Liver (tissue), 9 donors: ENCODE results near the gene PLCB3. TPM values are rescaled to one million over a fixed set of nuclear protein-coding genes. Genes with fewer than 3 reads are reported as not detected.

Source experiments
- DNase-seq: peaks from one replicate; pipeline ENCODE4 v3.0.0-alpha.2; 2017; ENCODE audit warnings: low spot score
- H3K27ac ChIP-seq, 2 donors: one replicate each; pipeline ENCODE4 v1.7.0; 2013; ENCODE audit warnings: inconsistent platforms in 2 of 2, low read length in 2 of 2, control low read depth in 1 of 2, low read depth in 1 of 2, mild to moderate bottlenecking in 1 of 2
- H3K27me3 ChIP-seq, 4 donors: one replicate each; pipeline versions ENCODE4 v1.6.1 to v1.7.0; 2013; ENCODE audit warnings: low read length in 3 of 4, inconsistent platforms in 1 of 4, mild to moderate bottlenecking in 1 of 4, moderate library complexity in 1 of 4; ENCODE audit not compliant: control insufficient read depth in 4 of 4, insufficient read depth in 4 of 4
- H3K36me3 ChIP-seq, 4 donors: one replicate each; pipeline versions ENCODE4 v1.6.1 to v1.7.0; 2013; ENCODE audit warnings: low read length in 3 of 4, mild to moderate bottlenecking in 3 of 4, low read depth in 1 of 4, moderate library complexity in 1 of 4; ENCODE audit not compliant: control insufficient read depth in 4 of 4, insufficient read depth in 3 of 4
- H3K4me1 ChIP-seq, 4 donors: one replicate each; pipeline versions ENCODE4 v1.6.1 to v1.7.0; 2013; ENCODE audit warnings: low read length in 3 of 4, mild to moderate bottlenecking in 3 of 4, moderate library complexity in 1 of 4; ENCODE audit not compliant: control insufficient read depth in 4 of 4, insufficient read depth in 4 of 4
- H3K4me3 ChIP-seq, 3 donors: one replicate each; pipeline versions ENCODE4 v1.6.1 to v1.7.0; 2013; ENCODE audit warnings: low read length in 3 of 3, control low read depth in 1 of 3, low read depth in 1 of 3, mild to moderate bottlenecking in 1 of 3
- H3K9ac ChIP-seq, 2 donors: one replicate each; pipeline ENCODE4 v1.7.0; 2013; ENCODE audit warnings: low read length in 2 of 2, mild to moderate bottlenecking in 2 of 2, moderate library complexity in 2 of 2, control low read depth in 1 of 2, low read depth in 1 of 2
- H3K9me3 ChIP-seq, 4 donors: one replicate each; pipeline versions ENCODE4 v1.6.1 to v1.7.0; 2013; ENCODE audit warnings: low read length in 3 of 4; ENCODE audit not compliant: control insufficient read depth in 4 of 4
- EGR1 ChIP-seq, 2 donors: IDR thresholded peaks; 2 replicates each; pipeline ENCODE4 v1.6.1; 2016 to 2018; ENCODE audit warnings: antibody characterized with exemption in 2 of 2, low read depth in 2 of 2
- FOXA1 ChIP-seq: IDR thresholded peaks from 2 replicates; pipeline ENCODE4 v1.6.1; 2016; ENCODE audit warnings: antibody characterized with exemption
- GABPA ChIP-seq, 2 donors: IDR thresholded peaks in 1 of 2; conservative IDR thresholded peaks in 1 of 2; 2 replicates each; pipeline ENCODE4 v1.6.1; 2016; ENCODE audit warnings: antibody characterized with exemption in 2 of 2, mild to moderate bottlenecking in 1 of 2, moderate library complexity in 1 of 2
- MAX ChIP-seq: IDR thresholded peaks from 2 replicates; pipeline ENCODE4 v1.6.1; 2016; ENCODE audit warnings: antibody characterized with exemption
- NR2F2 ChIP-seq: IDR thresholded peaks from 2 replicates; pipeline ENCODE4 v1.6.1; 2016; ENCODE audit warnings: antibody characterized with exemption
- RAD21 ChIP-seq, 2 donors: IDR thresholded peaks; 2 replicates each; pipeline ENCODE4 v1.6.1; 2016; ENCODE audit warnings: antibody characterized with exemption in 2 of 2, mild to moderate bottlenecking in 2 of 2
- SP1 ChIP-seq: IDR thresholded peaks from 2 replicates; pipeline ENCODE4 v1.6.1; 2018; ENCODE audit warnings: antibody characterized with exemption, mild to moderate bottlenecking
- YY1 ChIP-seq: IDR thresholded peaks from 2 replicates; pipeline ENCODE4 v1.6.1; 2016; ENCODE audit warnings: antibody characterized with exemption, mild to moderate bottlenecking
- ZBTB33 ChIP-seq: IDR thresholded peaks from 2 replicates; pipeline ENCODE4 v1.6.1; 2016; ENCODE audit warnings: antibody characterized with exemption
- WGBS: extraction: QIAGEN DNeasy Blood & Tissue Kit; methylation state at CpG from one replicate; pipeline ENCODE4 v1.1.7; 2013; 5-methylcytosine and 5-hydroxymethylcytosine counted together
- polyA plus RNA-seq, 2 donors: library from polyadenylated mRNA; stranded (reverse) in 1 of 2; unstranded in 1 of 2; fragments of 200-250 nt in 1 of 2; fragments of >200 nt in 1 of 2; fragmentation: Nextera tagmentation in 1 of 2; extraction: Ambion mirVana in 1 of 2; gene quantifications; one replicate each; pipeline versions ENCODE4 v1.2.1 to v1.2.3, GENCODE V29; 2013 to 2015
- total RNA-seq, 2 donors: library from RNA; depleted of rRNA; stranded (reverse); fragments of >200 nt; gene quantifications; one replicate each; pipeline ENCODE4 v1.2.3, GENCODE V29; 2014
- TF ChIP-seq, protein P1 (sequence below): fragments of 150-350 bp; IDR thresholded peaks from 2 replicates; pipeline ENCODE4 v1.5.1; 2017; ENCODE audit warnings: improper control_type of control experiment, low read depth, low read length; ENCODE audit not compliant: missing input control
- TF ChIP-seq, protein P2 (sequence below): IDR thresholded peaks from 2 replicates; pipeline ENCODE4 v1.6.1; 2016; ENCODE audit warnings: antibody characterized with exemption, mild to moderate bottlenecking
- TF ChIP-seq, protein P3 (sequence below): IDR thresholded peaks from 2 replicates; pipeline ENCODE4 v1.6.1; 2016; ENCODE audit warnings: antibody characterized with exemption
- donor health status: healthy.
- donor health status: healthy.
- donor health status: healthy.
- donor health status: healthy.
- donor health status: healthy.

PLCB3 gene
- total and polyA plus RNA-seq, 4 donors: 0.79 to 8.5 (median 5.4) TPM

GRCh38 chr11:64229090-64229743, 22.1 kb upstream of the PLCB3 start:
- DNase-seq: no peak
- TF ChIP-seq RAD21 (IDR thresholded peaks at IDR 0.05): no peak
- TF ChIP-seq NR2F2: no peak
- TF ChIP-seq, protein P1, sequence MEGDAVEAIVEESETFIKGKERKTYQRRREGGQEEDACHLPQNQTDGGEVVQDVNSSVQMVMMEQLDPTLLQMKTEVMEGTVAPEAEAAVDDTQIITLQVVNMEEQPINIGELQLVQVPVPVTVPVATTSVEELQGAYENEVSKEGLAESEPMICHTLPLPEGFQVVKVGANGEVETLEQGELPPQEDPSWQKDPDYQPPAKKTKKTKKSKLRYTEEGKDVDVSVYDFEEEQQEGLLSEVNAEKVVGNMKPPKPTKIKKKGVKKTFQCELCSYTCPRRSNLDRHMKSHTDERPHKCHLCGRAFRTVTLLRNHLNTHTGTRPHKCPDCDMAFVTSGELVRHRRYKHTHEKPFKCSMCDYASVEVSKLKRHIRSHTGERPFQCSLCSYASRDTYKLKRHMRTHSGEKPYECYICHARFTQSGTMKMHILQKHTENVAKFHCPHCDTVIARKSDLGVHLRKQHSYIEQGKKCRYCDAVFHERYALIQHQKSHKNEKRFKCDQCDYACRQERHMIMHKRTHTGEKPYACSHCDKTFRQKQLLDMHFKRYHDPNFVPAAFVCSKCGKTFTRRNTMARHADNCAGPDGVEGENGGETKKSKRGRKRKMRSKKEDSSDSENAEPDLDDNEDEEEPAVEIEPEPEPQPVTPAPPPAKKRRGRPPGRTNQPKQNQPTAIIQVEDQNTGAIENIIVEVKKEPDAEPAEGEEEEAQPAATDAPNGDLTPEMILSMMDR: no peak
- no peak for TF ChIP-seq MAX
- no peak for TF ChIP-seq FOXA1
- TF ChIP-seq ZBTB33: no peak
- TF ChIP-seq EGR1 (IDR thresholded peaks at IDR 0.05; ENCODE audit: low read depth in 2 of 2): no peak
- TF ChIP-seq, protein P2, sequence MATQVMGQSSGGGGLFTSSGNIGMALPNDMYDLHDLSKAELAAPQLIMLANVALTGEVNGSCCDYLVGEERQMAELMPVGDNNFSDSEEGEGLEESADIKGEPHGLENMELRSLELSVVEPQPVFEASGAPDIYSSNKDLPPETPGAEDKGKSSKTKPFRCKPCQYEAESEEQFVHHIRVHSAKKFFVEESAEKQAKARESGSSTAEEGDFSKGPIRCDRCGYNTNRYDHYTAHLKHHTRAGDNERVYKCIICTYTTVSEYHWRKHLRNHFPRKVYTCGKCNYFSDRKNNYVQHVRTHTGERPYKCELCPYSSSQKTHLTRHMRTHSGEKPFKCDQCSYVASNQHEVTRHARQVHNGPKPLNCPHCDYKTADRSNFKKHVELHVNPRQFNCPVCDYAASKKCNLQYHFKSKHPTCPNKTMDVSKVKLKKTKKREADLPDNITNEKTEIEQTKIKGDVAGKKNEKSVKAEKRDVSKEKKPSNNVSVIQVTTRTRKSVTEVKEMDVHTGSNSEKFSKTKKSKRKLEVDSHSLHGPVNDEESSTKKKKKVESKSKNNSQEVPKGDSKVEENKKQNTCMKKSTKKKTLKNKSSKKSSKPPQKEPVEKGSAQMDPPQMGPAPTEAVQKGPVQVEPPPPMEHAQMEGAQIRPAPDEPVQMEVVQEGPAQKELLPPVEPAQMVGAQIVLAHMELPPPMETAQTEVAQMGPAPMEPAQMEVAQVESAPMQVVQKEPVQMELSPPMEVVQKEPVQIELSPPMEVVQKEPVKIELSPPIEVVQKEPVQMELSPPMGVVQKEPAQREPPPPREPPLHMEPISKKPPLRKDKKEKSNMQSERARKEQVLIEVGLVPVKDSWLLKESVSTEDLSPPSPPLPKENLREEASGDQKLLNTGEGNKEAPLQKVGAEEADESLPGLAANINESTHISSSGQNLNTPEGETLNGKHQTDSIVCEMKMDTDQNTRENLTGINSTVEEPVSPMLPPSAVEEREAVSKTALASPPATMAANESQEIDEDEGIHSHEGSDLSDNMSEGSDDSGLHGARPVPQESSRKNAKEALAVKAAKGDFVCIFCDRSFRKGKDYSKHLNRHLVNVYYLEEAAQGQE: no peak
- no peak for TF ChIP-seq YY1
- TF ChIP-seq SP1: no peak
- H3K27ac ChIP-seq: peak overlapping the region in 1 of 2 donors; percentile 92
- H3K4me3 ChIP-seq: no peak overlapping the region
- H3K4me1 ChIP-seq: peaks cover 17 to 56% (median 34%) of the 10 kb centered on the region in 4 donors
- H3K9me3 ChIP-seq: no peaks in the 10 kb centered on the region
- no peaks in the 10 kb centered on the region for H3K27me3 ChIP-seq
- no peak overlapping the region for H3K9ac ChIP-seq
- peaks cover 0 to under 1% (median 0%) of the 10 kb centered on the region in 4 donors for H3K36me3 ChIP-seq
- 90% methylated on average over 12 of the region's 12 CpGs for WGBS

DNA sequence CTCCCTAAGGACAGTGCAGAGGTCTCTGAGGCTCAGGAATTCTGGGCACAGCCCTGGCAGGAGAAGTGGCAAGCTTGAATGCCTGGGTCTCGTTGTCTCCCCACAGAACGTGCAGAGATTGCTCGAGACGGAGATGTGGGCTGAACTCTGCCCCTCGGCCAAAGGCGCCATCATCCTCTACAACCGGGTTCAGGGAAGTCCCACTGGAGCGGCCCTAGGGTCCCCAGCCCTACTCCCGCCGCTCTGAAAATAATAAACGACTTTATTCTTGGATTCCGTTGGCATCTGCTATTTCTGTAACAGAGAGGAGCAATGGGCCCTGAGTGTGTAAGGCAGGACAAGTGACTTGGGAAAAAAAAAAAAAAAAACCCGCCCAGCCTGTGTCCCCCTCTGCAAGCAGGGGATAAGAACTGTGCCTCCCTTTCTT, 21.6 kb upstream of the PLCB3 start:
- no peaks in the 10 kb centered on the region for H3K9me3 ChIP-seq
- H3K9ac ChIP-seq: peak overlapping the region; percentile 27 to 80
- peak overlapping the region; percentile 67 to 79 (median 79) for H3K4me3 ChIP-seq
- peaks cover 17 to 53% (median 33%) of the 10 kb centered on the region in 4 donors for H3K4me1 ChIP-seq
- no peaks in the 10 kb centered on the region for H3K27me3 ChIP-seq
- DNase-seq: no peak
- H3K27ac ChIP-seq: peak overlapping the region; percentile 88 to 92
- 48% methylated on average over 13 of the region's 13 CpGs for WGBS
- no peaks in the 10 kb centered on the region for H3K36me3 ChIP-seq
- TF ChIP-seq GABPA (IDR thresholded peaks at IDR 0.05 in 1 of 2, conservative IDR thresholded peaks at IDR 0.05 in 1 of 2) (no peak), MAX (no peak), YY1 (no peak), ZBTB33 (no peak), EGR1 (IDR thresholded peaks at IDR 0.05; ENCODE audit: low read depth in 2 of 2) (no peak), SP1 (no peak), FOXA1 (no peak)
- TF ChIP-seq, protein P1: no peak
- TF ChIP-seq, protein P3, sequence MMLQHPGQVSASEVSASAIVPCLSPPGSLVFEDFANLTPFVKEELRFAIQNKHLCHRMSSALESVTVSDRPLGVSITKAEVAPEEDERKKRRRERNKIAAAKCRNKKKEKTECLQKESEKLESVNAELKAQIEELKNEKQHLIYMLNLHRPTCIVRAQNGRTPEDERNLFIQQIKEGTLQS: no peak
